Prostate gland (tissue), 2 donors: Measurements from ENCODE around the gene TRPT1.

ENCODE experiments used
- CTCF ChIP-seq, 4 experiments: fragments of 200-600 bp in 2 of 4; fragments of 450-650 bp in 2 of 4; sonication (generic) in 2 of 4; IDR thresholded peaks; 1 replicate in 3 of 4; 2 replicates in 1 of 4; pipeline ENCODE4 v1.5.1; 2016 to 2019; ENCODE audit warnings: antibody characterized with exemption in 4 of 4, mild to moderate bottlenecking in 2 of 4, moderate library complexity in 2 of 4
- POLR2A ChIP-seq: fragments of 450-650 bp; IDR thresholded peaks from one replicate; pipeline ENCODE4 v1.6.1; 2016; ENCODE audit warnings: antibody characterized with exemption, mild to moderate bottlenecking
- POLR2AphosphoS5 ChIP-seq: sonication (generic); formaldehyde crosslinking; IDR thresholded peaks from one replicate; pipeline ENCODE4 v1.6.1; 2017; ENCODE audit warnings: antibody characterized with exemption

- peak in 3 of 4 experiments; percentile 9 to 51 (median 33) for TF ChIP-seq CTCF (IDR thresholded peaks at IDR 0.05)
- TF ChIP-seq POLR2A = peak; percentile 33
- peak; percentile 67 for TF ChIP-seq POLR2AphosphoS5
Observed at GRCh38 chr11:64246871-64247728, 21.1 kb upstream of the TRPT1 start, which contains the start of gene PPP1R14B.
